GM21576 (cell line): ENCODE measurements around the gene ATL2.
"Not testable (repeated sequence)": the region's sequence is repeated elsewhere in the genome, so short reads cannot be mapped to it uniquely, and the experiment has no call there.

Experiments
- ATAC-seq: cut with Tn5 transposase; IDR thresholded peaks from one replicate; pipeline ENCODE4 v1.9.1; 2021; ENCODE audit warnings: mild to moderate bottlenecking, moderate library complexity; ENCODE audit not compliant: unreplicated experiment

The ATL2 gene

DNA sequence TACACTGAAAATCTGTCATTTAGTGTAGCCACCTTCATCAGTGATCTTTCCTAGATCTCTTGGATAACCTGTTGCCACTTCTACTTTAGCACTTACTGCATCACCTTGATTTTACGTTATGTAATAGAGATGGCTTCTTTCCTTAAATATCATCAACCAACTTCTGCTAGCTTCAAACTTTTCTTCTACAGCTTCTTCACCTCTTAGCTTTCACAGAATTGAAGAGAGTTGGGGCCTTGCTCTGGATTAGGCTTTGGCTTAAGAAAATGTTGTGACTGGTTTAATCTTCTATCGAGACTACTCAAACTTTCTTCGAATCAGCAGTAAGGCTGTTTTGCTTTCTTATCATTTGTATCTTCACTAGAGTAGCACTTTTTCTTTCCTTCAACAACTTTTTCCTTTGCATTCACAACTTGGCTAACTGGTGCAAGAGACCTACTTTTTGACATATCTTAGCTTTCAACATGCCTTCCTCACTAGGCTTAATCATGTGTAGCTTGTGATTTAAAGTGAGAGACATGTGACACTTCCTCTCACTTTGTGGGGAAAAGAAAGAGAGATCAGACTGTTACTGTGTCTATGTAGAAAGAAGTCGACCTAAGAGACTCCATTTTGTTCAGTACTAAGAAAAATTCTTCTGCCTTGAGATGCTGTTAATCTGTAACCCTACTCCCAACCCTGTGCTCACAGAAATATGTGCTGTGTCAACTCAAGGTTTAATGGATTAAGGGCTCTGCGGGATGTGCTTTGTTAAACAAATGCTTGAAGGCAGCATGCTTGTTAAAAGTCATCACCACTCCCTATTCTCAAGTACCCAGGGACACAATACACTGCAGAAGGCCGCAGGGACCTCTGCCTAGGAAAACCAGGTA is 99.6 kb downstream of the ATL2 start:
- ATAC-seq, result no peak

DNA sequence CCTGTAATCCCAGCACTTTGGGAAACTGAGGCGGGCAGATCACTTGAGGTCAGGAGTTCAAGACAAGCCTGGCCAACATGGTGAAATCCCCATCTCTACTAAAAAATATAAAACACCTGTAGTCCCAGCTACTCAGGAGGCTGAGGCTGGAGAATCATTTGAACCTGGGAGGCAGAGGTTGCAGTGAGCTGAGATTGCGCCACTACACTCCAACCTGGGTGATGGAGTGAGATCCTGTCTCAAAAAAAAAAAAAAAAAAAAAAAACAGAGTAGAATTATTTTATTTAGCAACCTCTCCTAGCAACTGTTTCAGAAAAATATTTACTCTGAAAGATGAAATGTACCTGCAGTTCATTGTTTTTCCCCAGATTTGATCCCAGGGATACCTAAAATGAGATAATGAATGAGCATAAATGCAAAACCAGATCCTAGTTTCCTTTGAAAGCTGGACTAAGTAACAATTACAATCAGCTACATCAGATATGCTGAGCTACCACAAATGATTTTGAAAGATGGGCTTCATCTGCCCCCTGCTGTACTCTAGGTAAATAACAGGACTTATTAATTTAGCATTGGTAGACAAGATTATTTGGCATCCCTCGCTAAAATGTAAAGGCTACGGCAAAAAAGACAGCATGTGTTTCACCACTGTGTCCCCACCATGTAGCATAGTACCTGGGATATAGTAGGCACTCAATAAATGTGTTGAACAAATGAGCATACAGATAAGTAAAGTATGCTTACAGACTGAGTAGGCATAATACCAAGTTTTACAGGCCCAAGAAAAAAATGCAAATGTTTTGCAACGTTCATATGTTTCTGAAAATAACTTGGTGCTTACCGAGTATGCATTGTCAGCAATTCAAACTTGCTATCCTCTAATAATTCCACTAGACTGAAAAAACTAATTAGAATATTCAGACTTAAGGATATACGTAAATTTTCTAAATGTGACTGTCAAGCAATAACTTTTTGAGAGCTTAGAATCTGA is 102.5 kb downstream of the ATL2 start:
- no peak for ATAC-seq

DNA sequence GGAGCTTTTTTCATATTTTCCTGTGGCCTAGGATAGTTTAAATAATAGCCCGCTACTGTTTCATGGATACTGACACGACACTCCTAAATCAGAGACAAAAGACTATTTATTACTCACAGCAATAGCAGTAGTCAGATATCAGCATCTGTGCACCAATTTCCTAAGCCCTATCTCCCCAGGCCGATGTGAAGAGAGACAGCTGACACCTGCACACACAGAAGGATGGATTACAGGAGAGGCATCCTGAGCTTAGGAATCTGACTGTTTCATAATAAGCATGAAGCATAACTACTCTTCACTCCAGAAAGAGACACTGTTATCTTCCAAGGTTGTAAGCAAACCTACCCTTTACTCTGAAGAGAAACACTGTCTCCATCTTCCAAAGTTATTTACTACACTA is 105.4 kb downstream of the ATL2 start:
- ATAC-seq, result no peak

DNA sequence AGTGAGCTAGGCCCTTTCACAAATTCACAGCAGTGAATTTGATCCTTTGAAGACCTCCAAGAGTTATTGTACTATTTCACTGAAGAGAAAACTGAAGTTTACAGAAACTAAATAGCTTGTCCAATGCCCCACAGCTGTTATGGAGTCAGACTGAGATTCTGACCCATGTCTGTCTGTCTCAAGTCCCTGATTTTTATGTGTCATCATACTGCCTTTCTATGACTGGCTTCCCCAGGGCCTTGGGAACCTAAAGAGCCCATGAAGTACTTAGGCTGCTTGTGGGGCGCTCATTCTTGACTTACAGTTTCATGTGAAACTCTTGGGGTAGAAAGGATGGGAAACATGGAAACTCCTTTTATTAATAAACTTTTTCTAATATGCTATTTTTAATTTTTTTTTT is 107.7 kb downstream of the ATL2 start:
- no peak for ATAC-seq

DNA sequence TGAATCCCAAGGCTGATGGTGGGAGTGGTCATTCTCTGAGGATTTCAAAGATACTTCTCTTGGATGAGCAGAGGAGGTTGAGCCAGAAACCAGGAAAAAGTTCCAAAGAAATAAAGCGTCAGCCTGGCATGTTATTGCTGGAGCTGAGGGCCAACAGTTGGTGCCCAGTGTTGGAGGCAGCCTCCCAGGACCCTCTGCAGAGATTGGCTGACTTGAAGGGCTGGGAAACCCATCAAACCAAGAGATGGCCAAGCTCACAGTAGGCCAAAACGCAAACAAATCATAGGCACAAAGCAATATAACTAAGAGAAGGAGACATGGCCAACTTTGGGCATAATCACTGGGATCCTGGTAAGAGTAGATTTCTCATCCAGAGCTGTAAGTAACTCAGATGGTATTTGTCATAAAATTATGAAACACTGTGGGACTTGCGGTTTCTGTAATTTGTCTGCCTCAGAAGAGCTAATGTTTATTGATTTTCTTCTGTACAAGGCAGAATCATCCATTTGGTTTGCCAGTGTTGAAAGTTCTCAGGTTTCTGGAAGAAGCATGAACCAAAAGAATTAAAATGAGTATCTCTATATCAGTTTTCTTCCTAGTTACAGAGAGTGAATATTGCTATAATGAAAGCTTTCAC is 108.3 kb downstream of the ATL2 start:
- no peak for ATAC-seq

DNA sequence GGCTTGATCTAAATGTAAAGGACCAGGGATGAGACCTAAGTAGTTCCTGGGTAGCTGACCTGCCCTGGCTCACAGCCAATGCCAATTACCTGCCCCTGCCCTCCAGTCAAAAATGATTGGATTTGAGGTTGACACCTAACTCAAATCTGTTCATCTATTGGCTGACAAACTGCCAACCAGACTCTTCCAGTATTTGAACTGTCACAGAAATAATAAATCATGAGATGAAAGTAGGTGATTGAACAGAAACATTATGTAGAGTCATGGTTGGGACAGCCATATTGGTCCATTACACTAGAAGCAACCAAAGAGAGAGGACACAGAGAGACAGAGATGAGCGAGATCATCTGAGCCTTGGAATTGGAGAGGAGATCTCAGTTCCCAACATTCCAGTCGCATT is 109.1 kb downstream of the ATL2 start:
- no peak for ATAC-seq

DNA sequence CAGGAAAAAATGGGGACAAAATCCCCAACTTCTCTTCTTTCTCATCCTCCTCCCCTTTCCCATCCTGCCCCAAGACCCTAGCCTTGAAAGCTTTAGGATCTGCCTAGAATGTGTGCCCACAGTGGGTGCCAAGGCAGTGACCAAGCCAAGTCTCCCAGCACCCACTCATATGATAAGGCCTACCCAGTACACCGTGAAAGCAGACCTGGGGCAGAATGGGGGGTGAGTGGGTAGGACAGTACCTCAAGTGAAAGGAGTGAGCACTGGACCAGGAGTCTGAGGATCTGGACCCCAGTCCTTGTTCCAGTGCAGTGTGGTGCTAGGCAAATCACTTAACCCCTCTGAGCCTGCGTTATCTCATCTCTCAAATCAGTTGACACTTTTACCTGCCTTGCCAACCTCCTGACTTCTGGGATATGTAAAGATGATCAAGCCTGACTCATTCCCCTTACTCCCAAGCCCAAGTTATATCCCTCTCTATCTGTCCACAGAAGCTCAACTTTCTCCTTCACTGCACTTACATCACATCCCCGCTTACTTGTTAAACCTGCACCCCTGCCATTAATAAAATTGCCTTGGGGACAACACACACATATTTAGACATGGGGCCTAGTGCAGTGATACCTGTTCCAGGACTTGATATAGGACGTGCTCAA is 109.7 kb downstream of the ATL2 start:
- ATAC-seq, result no peak

DNA sequence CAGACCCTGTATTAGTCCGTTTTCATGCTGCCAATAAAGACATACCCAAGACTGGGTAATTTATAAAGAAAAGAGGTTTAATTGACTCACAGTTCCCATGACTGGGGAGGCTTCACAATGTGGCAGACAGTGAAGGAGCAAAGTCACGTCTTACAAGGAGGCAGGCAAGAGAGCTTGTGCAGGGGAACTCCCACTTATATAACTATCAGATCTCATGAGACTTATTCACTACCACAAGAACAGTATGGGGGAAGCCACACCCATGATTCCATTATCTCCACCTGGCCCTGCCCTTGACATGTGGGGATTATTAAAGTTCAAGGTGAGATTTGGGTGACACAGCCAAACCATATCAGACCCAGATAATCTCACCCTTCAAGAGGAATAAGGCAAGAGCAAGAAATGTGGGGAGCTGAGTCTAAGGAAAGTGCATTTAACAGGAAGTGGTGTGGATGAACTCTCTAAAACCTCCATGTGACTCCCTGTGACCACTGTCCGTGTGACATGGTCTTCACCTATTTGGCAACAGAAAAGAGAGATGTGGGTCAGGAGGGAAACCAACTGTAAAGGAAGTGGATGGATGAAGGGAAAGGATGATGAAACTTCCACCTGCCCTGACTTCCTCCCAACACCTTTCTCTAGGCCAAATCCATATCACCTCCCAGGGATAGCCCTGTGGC is 110.6 kb downstream of the ATL2 start:
- no peak for ATAC-seq

DNA sequence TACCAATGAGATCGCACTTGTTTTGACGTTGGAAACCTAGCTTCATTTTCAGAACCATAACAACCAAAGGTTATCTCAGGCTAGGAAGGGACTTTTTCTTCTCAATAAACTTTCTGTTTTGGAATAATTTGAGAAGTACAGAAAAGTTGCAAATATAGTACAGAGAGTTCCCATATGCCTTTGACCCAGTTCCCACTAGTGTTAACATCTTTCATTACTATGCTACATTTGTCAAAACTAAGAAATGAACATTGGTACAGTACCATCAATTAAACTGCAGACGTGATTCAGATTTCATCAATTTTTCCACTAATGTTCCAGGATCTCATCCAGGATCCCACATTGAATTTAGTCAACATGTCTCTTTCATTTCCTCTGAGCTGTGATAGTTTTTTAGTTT is 111.6 kb downstream of the ATL2 start:
- no peak for ATAC-seq

DNA sequence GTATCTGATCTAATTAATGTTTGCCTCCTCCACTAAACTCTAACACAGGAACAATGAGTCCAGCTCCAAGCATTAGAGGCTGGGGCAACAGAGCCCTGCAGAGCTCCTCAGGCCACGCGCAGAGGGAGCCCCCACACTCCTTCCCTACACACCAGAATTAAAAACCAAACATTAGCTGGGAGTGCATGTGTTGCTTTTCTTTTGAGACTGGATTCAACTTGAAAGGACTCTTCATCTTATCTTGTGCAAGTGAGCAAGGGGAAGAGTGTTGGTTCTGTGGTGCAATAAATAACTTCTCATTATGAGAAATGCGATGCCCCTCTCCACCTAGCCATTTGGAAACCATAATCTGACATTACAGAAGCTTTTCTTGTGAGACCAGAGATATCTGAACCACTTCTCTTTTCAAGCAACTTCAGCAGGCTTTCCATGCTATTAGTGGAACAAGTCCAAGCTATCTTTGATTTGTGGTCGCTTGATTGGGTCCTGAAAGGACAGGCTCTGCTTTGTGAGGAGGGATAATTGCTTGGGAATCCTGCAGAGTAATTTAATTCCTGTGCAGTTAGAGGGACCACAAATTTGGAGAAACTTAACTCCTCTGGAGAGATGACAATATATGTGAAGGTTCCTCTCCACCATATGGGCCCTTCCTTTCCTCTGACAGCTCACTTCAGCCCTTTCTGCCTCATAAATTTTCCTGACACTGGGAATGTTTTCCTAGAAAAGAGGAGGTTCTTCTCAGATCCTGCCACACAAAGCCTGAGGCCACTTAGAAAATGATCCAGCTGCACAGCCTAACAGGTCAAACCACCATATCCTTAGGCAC is 112.5 kb downstream of the ATL2 start:
- ATAC-seq, result no peak

DNA sequence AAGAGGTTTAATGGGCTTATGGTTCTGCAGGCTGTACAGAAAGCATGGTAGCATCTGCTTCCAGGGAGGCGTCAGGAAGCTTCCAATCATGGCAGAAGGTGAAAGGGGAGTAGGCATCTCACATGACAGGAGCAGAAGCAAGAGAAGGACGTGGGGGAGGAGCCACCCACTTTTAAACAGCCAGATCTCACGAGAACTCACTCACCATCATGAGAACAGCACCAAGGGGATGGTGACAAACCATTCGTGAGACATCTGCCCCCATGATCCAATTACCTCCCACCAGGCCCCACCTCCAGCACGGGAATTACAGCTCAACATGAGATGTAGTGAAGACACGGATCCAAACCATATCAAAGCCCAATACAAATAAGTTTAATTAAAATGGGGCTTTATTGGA is 113.8 kb downstream of the ATL2 start:
- ATAC-seq, result no peak

DNA sequence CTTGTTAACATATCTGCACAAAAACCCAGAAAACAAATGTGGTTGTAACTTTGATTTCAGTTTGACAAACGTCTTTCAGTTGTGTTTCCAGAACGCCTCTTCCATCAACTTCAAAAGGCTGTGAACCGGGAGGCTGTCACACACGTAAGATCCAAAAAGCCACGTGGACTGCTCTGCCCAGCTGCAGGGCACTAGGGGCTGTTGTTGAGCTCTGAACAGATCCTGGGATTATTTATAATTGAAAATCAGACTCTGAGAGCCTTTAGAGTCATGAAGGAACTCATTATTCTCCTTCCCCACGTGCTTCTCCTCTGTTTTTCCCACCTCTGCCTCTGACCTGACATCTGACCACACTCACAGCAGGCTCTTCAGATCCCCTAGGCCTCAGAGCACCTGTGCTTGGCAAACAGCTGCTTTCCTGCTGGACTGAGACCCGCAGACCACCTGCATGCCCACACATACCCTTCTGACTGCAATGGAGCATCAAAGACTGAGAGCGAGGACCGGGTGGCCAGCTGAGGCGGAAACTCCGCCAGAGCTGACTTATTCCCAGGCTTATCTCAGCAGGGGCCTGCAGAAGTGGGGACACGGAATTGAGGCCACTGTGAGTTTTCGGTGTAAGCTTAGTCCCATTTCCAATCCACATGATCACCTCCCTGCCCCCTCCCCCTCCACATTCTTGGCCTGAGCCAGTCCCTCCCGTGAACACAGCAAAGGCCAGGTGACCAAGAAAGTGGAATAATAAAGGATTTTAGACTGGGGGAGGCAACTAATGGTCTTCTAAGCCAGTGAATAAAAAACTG is 114.8 kb downstream of the ATL2 start:
- ATAC-seq, result no peak

DNA sequence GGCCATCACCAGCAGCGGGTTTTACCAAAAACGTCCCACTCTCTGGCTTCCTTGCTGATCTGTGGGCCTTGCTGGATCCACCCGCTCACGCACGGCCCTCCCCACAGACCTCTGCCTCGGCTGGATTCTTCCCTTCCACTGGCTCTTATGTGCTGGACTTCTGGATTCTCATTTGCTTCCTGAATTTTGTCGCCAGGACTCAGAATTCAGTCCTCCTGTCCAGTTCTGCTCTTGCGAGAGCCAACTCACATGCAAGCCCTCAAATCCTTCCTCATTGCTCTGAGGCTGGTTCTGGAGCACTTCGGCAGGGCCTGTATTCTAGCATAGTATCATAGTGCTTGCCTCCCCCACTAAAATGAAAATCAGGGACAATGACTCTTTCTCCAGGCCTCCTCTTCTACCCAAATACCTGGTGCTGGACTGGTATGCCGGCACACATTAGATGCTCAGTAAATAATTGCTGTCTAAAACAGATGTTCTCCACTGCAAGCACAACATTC is 115.5 kb downstream of the ATL2 start:
- no peak for ATAC-seq

DNA sequence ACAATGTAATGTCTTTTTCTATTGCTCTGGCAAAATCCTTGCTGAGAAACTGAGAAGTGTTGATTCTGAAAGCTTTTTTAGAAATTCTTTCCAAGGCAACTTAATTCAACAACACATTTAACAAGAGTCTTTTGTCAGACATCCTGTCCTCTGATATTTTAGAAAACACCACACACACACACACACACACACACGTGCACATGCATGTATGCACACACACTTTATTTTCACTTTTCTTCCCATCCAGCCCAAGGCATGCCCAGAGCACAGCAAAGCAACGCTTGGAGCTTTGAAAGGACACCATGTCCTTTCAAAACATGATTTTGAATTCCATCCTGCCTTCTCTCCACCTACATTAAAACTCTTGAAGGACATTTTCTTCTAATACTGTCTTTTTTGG is 116.1 kb downstream of the ATL2 start:
- no peak for ATAC-seq

DNA sequence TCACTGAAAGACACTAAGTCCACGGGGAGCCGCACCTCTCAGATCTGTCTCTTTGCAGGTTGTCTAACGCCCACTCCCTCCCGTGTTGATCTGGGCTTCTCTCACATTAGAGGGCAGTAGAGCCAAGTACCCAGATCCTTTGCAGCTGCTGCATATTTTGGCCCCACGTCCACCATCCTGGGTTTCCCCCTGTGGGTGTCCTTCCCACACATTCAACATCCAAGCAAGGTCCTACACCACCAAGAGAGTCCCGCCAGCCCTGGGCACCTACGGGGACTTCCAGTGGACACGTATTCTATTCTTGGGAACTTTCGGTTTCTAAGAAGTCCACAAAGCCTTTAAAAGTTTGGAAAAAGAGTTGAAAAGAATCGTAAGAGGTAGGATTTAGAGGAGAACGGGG is 116.6 kb downstream of the ATL2 start:
- ATAC-seq, result no peak

DNA sequence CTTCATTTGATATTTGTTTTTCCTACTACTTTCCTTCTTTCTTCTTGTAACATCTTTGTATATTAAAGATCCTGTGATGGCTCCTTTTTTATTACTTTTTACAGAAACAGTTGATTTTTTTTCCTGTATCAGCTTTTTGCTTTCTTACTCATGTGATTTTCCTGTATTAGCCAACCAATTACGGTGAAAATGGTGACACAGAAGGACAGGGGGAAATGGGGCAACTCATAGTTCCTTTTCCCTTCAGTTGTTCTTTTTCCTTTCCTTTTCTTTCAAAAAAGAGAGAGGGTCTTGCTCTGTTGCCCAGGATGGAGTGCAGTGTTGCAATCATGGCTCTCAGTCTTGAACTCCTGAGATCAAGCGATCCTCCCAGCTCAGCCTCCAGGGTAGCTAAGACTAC is 117.8 kb downstream of the ATL2 start:
- no peak for ATAC-seq

DNA sequence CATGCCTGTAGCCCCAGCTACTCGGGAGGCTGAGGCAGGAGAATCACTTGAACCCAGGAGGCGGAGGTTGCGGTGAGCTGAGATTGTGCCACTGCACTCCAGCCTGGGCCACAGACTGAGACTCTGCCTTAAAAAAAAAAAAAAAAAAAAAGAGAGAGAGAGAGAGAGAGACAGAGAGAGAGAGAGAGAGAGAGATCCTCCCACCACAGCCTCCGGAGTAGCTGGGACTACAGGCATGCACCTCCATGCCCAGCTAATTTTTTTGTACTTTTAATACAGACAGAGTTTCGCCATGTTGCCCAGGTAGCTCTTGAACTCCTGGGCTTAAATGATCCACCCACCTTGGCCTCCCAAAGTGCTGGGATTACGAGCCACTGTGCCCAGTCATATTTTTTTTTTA is 119.4 kb downstream of the ATL2 start:
- ATAC-seq, result not testable (repeated sequence)

DNA sequence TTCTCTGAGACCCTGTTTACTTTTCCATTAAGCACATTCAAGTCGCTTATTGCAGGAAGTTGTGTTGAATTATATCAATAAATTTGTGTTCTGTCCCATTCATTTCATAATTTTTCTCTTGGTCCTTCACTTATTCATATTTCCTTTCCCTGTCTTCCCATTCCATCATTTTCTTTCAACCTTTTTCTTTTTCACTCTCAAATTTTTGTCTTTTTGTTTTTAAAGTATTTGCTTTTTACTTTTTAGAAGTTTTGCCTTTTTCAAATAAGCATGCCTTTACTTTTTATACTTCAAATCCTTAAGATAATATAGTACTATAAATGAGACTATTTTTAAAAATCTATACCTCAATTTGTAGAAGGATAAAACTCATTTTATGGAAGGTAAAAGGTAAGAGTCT is 120.5 kb downstream of the ATL2 start:
- no peak for ATAC-seq
